Loucy (cell line): ENCODE measurements around the gene IRX3.

Experiments used
- CTCF ChIP-seq: fragments of 200-600 bp; sonication (generic); conservative IDR thresholded peaks from 2 replicates; pipeline ENCODE4 v1.5.1; 2014; ENCODE audit warnings: mild to moderate bottlenecking, antibody characterized with exemption, low read length
- EZH2phosphoT487 ChIP-seq: fragments of 200-600 bp; IDR thresholded peaks from 2 replicates; pipeline ENCODE4 v1.6.1; 2018; ENCODE audit warnings: antibody characterized with exemption, mild to moderate bottlenecking, moderate library complexity, borderline replicate concordance

- TF ChIP-seq CTCF (no peak), EZH2phosphoT487 (no peak)
Measured at GRCh38 chr16:54287131-54288029, 793 bp upstream of the IRX3 start.
